Heart right ventricle (tissue), 16 donors: ENCODE measurements around the gene ARL15. TPM values are rescaled to one million over a fixed set of nuclear protein-coding genes. Genes with fewer than 3 reads are reported as not detected.
A peak's percentile ranks its signal among the peaks of the same experiment; 100 is the strongest.

Source experiments
- ATAC-seq, 8 donors: fragments of 200-7000 bp; cut with Tn5 transposase; one replicate each; pipeline ENCODE4 v1.9.1; 2020; ENCODE audit warnings: mild to moderate bottlenecking in 8 of 8, moderate library complexity in 8 of 8, moderate number of reproducible peaks in 1 of 8
- DNase-seq, 2 donors: peaks; one replicate each; pipeline ENCODE4 v3.0.0-alpha.2; 2020
- H3K27ac ChIP-seq, 10 donors: fragments of 200-600 bp; sonication (generic) in 2 of 10; one replicate each; pipeline versions ENCODE4 v1.5.0 to v1.8.0; 2020 to 2022; ENCODE audit warnings: mild to moderate bottlenecking in 3 of 10
- H3K27me3 ChIP-seq, 7 donors: fragments of 200-600 bp; one replicate each; pipeline ENCODE4 v1.8.0; 2021 to 2022; ENCODE audit warnings: mild to moderate bottlenecking in 2 of 7
- H3K36me3 ChIP-seq, 9 donors: fragments of 200-600 bp; sonication (generic) in 1 of 9; one replicate each; pipeline versions ENCODE4 v1.5.0 to v1.8.0; 2020 to 2022; ENCODE audit warnings: mild to moderate bottlenecking in 2 of 9
- H3K4me1 ChIP-seq, 9 donors: fragments of 200-600 bp; sonication (generic) in 1 of 9; one replicate each; pipeline versions ENCODE4 v1.5.0 to v1.8.0; 2020 to 2022; ENCODE audit warnings: mild to moderate bottlenecking in 4 of 9
- H3K4me3 ChIP-seq, 10 donors: fragments of 200-600 bp; sonication (generic) in 2 of 10; one replicate each; pipeline versions ENCODE4 v1.5.0 to v1.8.0; 2020 to 2022; ENCODE audit warnings: mild to moderate bottlenecking in 7 of 10, moderate library complexity in 2 of 10
- H3K9me3 ChIP-seq, 11 donors: fragments of 200-600 bp in 10 of 11; sonication (generic) in 2 of 11; one replicate each; pipeline versions ENCODE4 v1.5.0 to v1.8.0; 2013 to 2022; ENCODE audit warnings: mild to moderate bottlenecking in 2 of 11, control low read depth in 1 of 11, moderate library complexity in 1 of 11
- CTCF ChIP-seq, 9 donors: fragments of 200-600 bp; sonication (generic) in 2 of 9; IDR thresholded peaks; one replicate each; pipeline versions ENCODE4 v1.5.0 to v1.8.0; 2021 to 2022; ENCODE audit warnings: antibody characterized with exemption in 9 of 9, mild to moderate bottlenecking in 5 of 9, moderate library complexity in 1 of 9
- WGBS, 2 donors: extraction: QIAGEN DNeasy Blood & Tissue Kit; methylation state at CpG; one replicate each; pipeline ENCODE4 v1.1.7; 2013; ENCODE audit warnings: inconsistent platforms in 1 of 2; 5-methylcytosine and 5-hydroxymethylcytosine counted together
- intact Hi-C, 10 donors: fragments of 100-400 bp; cut with DNase I; formaldehyde crosslinking; loops; one replicate each; pipeline versions ENCODE4 v1.11.1 to v1.14.2; 2022
- polyA plus RNA-seq, 2 donors: library from polyadenylated mRNA; stranded (reverse); fragments of 200-250 nt; gene quantifications; one replicate each; pipeline ENCODE4 v1.2.3, GENCODE V29; 2013
- total RNA-seq, 10 donors: library from RNA; stranded (reverse); fragmentation: NEBNext Ultra II Directional in 3 of 10; extraction: Animal tissue kit (Norgen Biotek cat#: 25700) in 3 of 10; gene quantifications; one replicate each; pipeline versions ENCODE4 v1.2.1 to v1.2.4, GENCODE V29; 2021 to 2023
- donor health status: Arrhythmogenic right ventricular cardiomyopathy.
- donor health status: ischemic (EF 13 %, LVEDD 7.1; RV severe dilation, severe dysfunction).
- donor health status: healthy with polysubstance abuse.
- donor health status: DM: no; HTN: yes; CAD: no.
- donor health status: DM: no; HTN: no; CAD: no.
- donor health status: ischemic (EF 25% LVEDD 6.9; RV normal size, moderate dysfunction).
- donor health status: ischemic (EF 25% LVEDD 5.7; RV mildly dilated, moderate dysfunction).
- donor health status: healthy.
- donor health status: DM: yes; HTN: yes; CAD: no.
- donor health status: Ischemic cardiomyopathy.
- donor health status: ischemic (EF 35%, LVEDD 5.7; RV mildly dilated, moderate dysfunction).
- donor health status: nonischemic (EF 11% LVEDD 7.7; RV severe dilation, severe dysfunction).
- donor health status: DM: yes; HTN: yes; CAD: no.
- donor health status: PGD.
- donor health status: ischemic (EF 29% LVEDD 5.4; RV normal size, mild dysfunction).
- donor health status: nonischemic (EF 23%, LVEDD 6.1; RV moderate dilation, normal function).

ARL15 gene
- total and polyA plus RNA-seq, 12 donors, result 7.8 to 31.8 (median 26.9) TPM

GRCh38 chr5:54307583-54307982 lies 2.8 kb downstream of the ARL15 start:
- peak overlapping the region in 1 of 10 donors; percentile 94 for H3K27ac ChIP-seq
- ATAC-seq (no peak), DNase-seq (no peak)
- 79 to 86% methylated on average over 3 of the region's 3 CpGs for WGBS, 2 donors
- H3K9me3 ChIP-seq, result no peaks in the 10 kb centered on the region
- no peaks in the 10 kb centered on the region for H3K36me3 ChIP-seq
- TF ChIP-seq CTCF (IDR thresholded peaks at IDR 0.05), result no peak
- intact Hi-C loops, result loop anchor here in 2 of 10 donors (5.0 kb wide), 2 partner anchors 45 to 50 kb away; no protein-coding TSS in a partner anchor
- no peaks in the 10 kb centered on the region for H3K27me3 ChIP-seq
- peaks cover 0 to 56% (median 25%) of the 10 kb centered on the region in 9 donors for H3K4me1 ChIP-seq
- peak overlapping the region in 5 of 10 donors; percentile 76 to 96 (median 94) for H3K4me3 ChIP-seq

- H3K36me3 ChIP-seq, result no peaks in the 10 kb centered on the region
- ATAC-seq (no peak), DNase-seq (no peak)
- intact Hi-C loops, result loop anchor here in 2 of 10 donors (5.0 kb wide), 2 partner anchors 45 to 50 kb away; no protein-coding TSS in a partner anchor
- H3K27me3 ChIP-seq, result no peaks in the 10 kb centered on the region
- peaks cover 0 to 63% (median 29%) of the 10 kb centered on the region in 9 donors for H3K4me1 ChIP-seq
- peak overlapping the region in 3 of 10 donors; percentile 4 to 96 (median 95) for H3K4me3 ChIP-seq
- TF ChIP-seq CTCF (IDR thresholded peaks at IDR 0.05), result no peak
- no peak overlapping the region for H3K27ac ChIP-seq
- 93% methylated on average over 1 of the region's 1 CpG for WGBS, 2 donors
- no peaks in the 10 kb centered on the region for H3K9me3 ChIP-seq
Observed at GRCh38 chr5:54306893-54307292, 3.5 kb downstream of the ARL15 start.

DNA sequence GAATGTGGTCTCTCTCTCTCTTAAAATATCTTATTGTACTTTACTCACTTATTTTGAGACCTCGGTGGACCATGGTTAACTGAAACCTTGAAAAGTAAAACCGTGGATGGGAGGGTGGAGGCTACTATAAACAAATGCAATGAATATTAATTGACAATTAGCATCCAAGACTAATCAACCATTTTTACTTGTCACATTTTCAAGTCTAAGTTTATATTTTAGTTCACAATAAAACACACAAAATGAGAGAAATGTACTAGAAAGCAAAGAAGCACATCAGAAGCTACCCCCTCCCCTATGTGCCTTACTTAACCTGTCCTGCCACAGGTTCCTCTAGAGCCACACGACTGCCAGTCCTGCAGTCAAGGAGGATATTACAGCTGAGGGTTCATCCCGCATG lies 4.6 kb downstream of the ARL15 start:
- ATAC-seq (no peak), DNase-seq (no peak)
- intact Hi-C loops, result loop anchor here in 2 of 10 donors (5.0 kb wide), 2 partner anchors 43 to 48 kb away; no protein-coding TSS in a partner anchor
- TF ChIP-seq CTCF (IDR thresholded peaks at IDR 0.05), result no peak
- Histone ChIP-seq H3K4me3 (peak overlapping the region in 1 of 10 donors; percentile 4), H3K36me3 (no peaks in the 10 kb centered on the region), H3K4me1 (peaks cover 0 to 68% (median 35%) of the 10 kb centered on the region in 9 donors), H3K9me3 (no peaks in the 10 kb centered on the region), H3K27me3 (no peaks in the 10 kb centered on the region), H3K27ac (no peak overlapping the region)
- WGBS, 2 donors, result 83 to 87% methylated on average over 4 of the region's 4 CpGs

DNA sequence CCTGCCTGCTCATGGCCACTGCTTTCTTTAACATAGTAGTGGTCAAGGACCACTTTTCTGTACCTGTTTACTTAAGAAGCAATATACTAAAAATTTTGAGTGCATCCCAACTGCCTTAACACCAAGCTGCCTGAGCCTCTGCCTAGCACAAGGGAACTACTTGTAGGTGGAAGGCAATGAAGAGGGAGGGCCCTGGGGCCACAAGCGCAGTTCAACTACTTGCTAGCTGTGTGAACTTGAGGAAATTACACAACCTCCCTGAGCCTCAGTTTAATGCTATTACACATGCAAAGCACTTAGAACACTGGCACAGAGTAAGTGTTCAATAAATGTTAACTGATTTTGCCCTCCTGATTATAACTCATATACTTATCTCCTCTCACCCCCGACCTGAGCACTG lies 6.3 kb downstream of the ARL15 start:
- TF ChIP-seq CTCF (IDR thresholded peaks at IDR 0.05), result no peak
- intact Hi-C loops, result loop anchor here in 1 of 10 donors (5.0 kb wide), 1 partner anchor 42 kb away; no protein-coding TSS in a partner anchor
- peaks cover 0 to 81% (median 40%) of the 10 kb centered on the region in 9 donors for H3K4me1 ChIP-seq

More for the DNA sequence above, 6.3 kb downstream of the ARL15 start:
- no peak for ATAC-seq
- no peak for DNase-seq
- H3K27ac ChIP-seq, result no peak overlapping the region
- no peaks in the 10 kb centered on the region for H3K36me3 ChIP-seq
- H3K27me3 ChIP-seq, result no peaks in the 10 kb centered on the region
- H3K9me3 ChIP-seq, result no peaks in the 10 kb centered on the region
- no peak overlapping the region for H3K4me3 ChIP-seq
- 85 to 93% methylated on average over 2 of the region's 2 CpGs for WGBS, 2 donors
